Iris pigment epithelial cell (primary cell): ENCODE measurements around the gene DTHD1.

Experiments used
- DNase-seq: peaks from one replicate; pipeline ENCODE4 v3.0.0-alpha.2; 2011; ENCODE audit warnings: low read depth

The DTHD1 gene

GRCh38 chr4:36348403-36348938 lies 67.1 kb downstream of the DTHD1 start:
- no peak for DNase-seq

- no peak for DNase-seq
These were observed 68.6 kb downstream of the DTHD1 start for GRCh38 chr4:36349938-36350549.

GRCh38 chr4:36351082-36351666 lies 69.8 kb downstream of the DTHD1 start:
- DNase-seq = peak; percentile 18

GRCh38 chr4:36353998-36354397 lies 72.6 kb downstream of the DTHD1 start:
- DNase-seq = no peak

- no peak for DNase-seq
These were observed 76.8 kb downstream of the DTHD1 start for GRCh38 chr4:36358173-36358572.

GRCh38 chr4:36360755-36361154 lies 79.3 kb downstream of the DTHD1 start:
- DNase-seq = no peak

GRCh38 chr4:36363024-36363423 lies 81.6 kb downstream of the DTHD1 start:
- peak; percentile 8 for DNase-seq

- DNase-seq = no peak
These were observed 93.6 kb downstream of the DTHD1 start for GRCh38 chr4:36374836-36375511.

- no peak for DNase-seq
These were observed 104.6 kb downstream of the DTHD1 start for GRCh38 chr4:36385951-36386571.

- no peak for DNase-seq
These were observed 105.3 kb downstream of the DTHD1 start for GRCh38 chr4:36386691-36387090.

GRCh38 chr4:36388710-36389109 lies 107.3 kb downstream of the DTHD1 start:
- DNase-seq = no peak

GRCh38 chr4:36391411-36391810 lies 110.0 kb downstream of the DTHD1 start:
- no peak for DNase-seq

GRCh38 chr4:36392024-36392423 lies 110.6 kb downstream of the DTHD1 start:
- DNase-seq = peak; percentile 1

GRCh38 chr4:36392916-36393315 lies 111.5 kb downstream of the DTHD1 start:
- DNase-seq = peak; percentile 4
